Tibial nerve (tissue), 4 donors: ENCODE results near the gene MAP3K15. TPM values are rescaled to one million over a fixed set of nuclear protein-coding genes. Genes with fewer than 3 reads are reported as not detected.

ENCODE experiments used
- DNase-seq, 2 donors: peaks; one replicate each; pipeline ENCODE4 v3.0.0-alpha.2; 2019; ENCODE audit warnings: low spot score in 2 of 2
- H3K27ac ChIP-seq, 4 donors: fragments of 200-600 bp; sonication (generic) in 3 of 4; one replicate each; pipeline ENCODE4 v1.5.1; 2017 to 2019; ENCODE audit warnings: mild to moderate bottlenecking in 1 of 4
- H3K27me3 ChIP-seq, 2 donors: fragments of 200-600 bp; sonication (generic) in 1 of 2; one replicate each; pipeline versions ENCODE4 v1.5.1 to v1.6.0; 2017 to 2019
- H3K36me3 ChIP-seq, 3 donors: fragments of 200-600 bp; sonication (generic); one replicate each; pipeline ENCODE4 v1.5.1; 2018 to 2019
- H3K4me1 ChIP-seq, 4 donors: fragments of 200-600 bp; sonication (generic) in 3 of 4; one replicate each; pipeline ENCODE4 v1.5.1; 2017 to 2019
- H3K4me3 ChIP-seq, 4 donors: fragments of 200-600 bp; sonication (generic) in 3 of 4; one replicate each; pipeline ENCODE4 v1.5.1; 2017 to 2019; ENCODE audit warnings: mild to moderate bottlenecking in 1 of 4, moderate library complexity in 1 of 4
- H3K9me3 ChIP-seq, 4 donors: fragments of 200-600 bp; sonication (generic) in 3 of 4; one replicate each; pipeline ENCODE4 v1.5.1; 2017 to 2019
- EP300 ChIP-seq, 2 donors: sonication (generic); formaldehyde crosslinking; IDR thresholded peaks; one replicate each; pipeline ENCODE4 v1.6.1; 2017; ENCODE audit warnings: antibody characterized with exemption in 2 of 2, mild to moderate bottlenecking in 1 of 2
- POLR2A ChIP-seq, 2 donors: fragments of 450-650 bp; IDR thresholded peaks; one replicate each; pipeline ENCODE4 v1.6.1; 2017; ENCODE audit warnings: antibody characterized with exemption in 2 of 2, mild to moderate bottlenecking in 2 of 2, moderate library complexity in 2 of 2
- WGBS, 2 donors: methylation state at CpG; one replicate each; pipeline ENCODE4 v1.1.5; 2018; 5-methylcytosine and 5-hydroxymethylcytosine counted together
- total RNA-seq, 4 donors: library from RNA; depleted of rRNA; stranded (reverse); fragments of >200 nt; gene quantifications; one replicate each; pipeline ENCODE4 v1.1.0, GENCODE V29; 2016
- TF ChIP-seq, protein P1 (sequence below), 5 experiments: fragments of 200-600 bp in 3 of 5; fragments of 450-650 bp in 2 of 5; sonication (generic) in 3 of 5; IDR thresholded peaks; one replicate each; pipeline ENCODE4 v1.5.1; 2016 to 2019; ENCODE audit warnings: antibody characterized with exemption in 5 of 5, mild to moderate bottlenecking in 3 of 5, moderate library complexity in 2 of 5

Gene MAP3K15, protein sequence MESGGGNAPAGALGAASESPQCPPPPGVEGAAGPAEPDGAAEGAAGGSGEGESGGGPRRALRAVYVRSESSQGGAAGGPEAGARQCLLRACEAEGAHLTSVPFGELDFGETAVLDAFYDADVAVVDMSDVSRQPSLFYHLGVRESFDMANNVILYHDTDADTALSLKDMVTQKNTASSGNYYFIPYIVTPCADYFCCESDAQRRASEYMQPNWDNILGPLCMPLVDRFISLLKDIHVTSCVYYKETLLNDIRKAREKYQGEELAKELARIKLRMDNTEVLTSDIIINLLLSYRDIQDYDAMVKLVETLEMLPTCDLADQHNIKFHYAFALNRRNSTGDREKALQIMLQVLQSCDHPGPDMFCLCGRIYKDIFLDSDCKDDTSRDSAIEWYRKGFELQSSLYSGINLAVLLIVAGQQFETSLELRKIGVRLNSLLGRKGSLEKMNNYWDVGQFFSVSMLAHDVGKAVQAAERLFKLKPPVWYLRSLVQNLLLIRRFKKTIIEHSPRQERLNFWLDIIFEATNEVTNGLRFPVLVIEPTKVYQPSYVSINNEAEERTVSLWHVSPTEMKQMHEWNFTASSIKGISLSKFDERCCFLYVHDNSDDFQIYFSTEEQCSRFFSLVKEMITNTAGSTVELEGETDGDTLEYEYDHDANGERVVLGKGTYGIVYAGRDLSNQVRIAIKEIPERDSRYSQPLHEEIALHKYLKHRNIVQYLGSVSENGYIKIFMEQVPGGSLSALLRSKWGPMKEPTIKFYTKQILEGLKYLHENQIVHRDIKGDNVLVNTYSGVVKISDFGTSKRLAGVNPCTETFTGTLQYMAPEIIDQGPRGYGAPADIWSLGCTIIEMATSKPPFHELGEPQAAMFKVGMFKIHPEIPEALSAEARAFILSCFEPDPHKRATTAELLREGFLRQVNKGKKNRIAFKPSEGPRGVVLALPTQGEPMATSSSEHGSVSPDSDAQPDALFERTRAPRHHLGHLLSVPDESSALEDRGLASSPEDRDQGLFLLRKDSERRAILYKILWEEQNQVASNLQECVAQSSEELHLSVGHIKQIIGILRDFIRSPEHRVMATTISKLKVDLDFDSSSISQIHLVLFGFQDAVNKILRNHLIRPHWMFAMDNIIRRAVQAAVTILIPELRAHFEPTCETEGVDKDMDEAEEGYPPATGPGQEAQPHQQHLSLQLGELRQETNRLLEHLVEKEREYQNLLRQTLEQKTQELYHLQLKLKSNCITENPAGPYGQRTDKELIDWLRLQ (N-terminal part only)
- not detected for total RNA-seq

DNA sequence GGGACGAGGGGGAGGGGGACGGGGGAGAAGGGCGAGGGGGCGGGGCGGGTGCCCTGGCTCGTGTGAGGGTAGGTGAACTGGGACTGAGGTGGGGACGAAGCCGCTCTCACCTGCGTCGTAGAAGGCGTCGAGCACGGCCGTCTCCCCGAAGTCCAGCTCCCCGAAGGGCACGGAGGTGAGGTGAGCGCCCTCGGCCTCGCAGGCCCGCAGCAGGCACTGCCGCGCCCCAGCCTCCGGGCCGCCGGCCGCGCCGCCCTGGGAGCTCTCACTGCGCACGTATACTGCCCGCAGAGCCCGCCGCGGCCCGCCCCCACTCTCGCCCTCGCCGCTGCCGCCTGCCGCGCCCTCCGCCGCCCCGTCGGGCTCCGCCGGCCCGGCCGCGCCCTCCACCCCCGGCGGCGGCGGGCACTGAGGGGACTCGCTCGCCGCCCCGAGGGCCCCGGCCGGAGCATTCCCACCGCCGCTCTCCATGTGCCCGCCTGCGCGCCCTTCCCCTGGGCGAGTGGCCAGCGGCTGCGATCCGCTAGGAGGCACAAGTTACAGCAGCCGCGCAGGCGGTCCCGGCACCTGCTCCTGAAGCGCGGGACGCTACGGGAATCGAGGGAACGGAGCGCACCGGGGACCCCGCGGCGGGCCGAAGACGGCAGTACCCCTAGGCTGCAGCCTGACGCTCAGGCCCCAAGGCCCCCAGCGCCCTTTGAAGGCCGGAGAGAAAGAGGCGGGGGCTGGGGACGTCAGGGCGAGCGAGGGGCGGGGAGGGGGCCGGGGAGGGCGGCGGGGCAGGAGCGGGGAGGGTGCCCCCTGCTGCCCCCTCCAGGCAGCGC, at the start of gene MAP3K15:
TSS of gene MAP3K15 (minus strand) at position 718 of the 824 bp plus-strand sequence. CDS start at position 471, 247 bp downstream.
- no peaks in the 10 kb centered on the region for H3K9me3 ChIP-seq
- DNase-seq = no peak
- H3K27me3 ChIP-seq = peaks cover 0 to 12% of the 10 kb centered on the region in 2 donors
- H3K27ac ChIP-seq = no peak within 1 kb of the TSS
- H3K4me3 ChIP-seq = peak within 1 kb of the TSS; percentile 21 to 50 (median 32)
- no peaks in the 10 kb centered on the region for H3K36me3 ChIP-seq
- 36% methylated on average over 27 of the region's 100 CpGs; no CpG with 5 or more reads in 1 of the 2 donors for WGBS, 2 donors
- H3K4me1 ChIP-seq = peaks cover 0 to 9% (median 0%) of the 10 kb centered on the region in 4 donors
- TF ChIP-seq POLR2A (IDR thresholded peaks at IDR 0.05) (no peak), EP300 (IDR thresholded peaks at IDR 0.05) (no peak)
- TF ChIP-seq, protein P1, sequence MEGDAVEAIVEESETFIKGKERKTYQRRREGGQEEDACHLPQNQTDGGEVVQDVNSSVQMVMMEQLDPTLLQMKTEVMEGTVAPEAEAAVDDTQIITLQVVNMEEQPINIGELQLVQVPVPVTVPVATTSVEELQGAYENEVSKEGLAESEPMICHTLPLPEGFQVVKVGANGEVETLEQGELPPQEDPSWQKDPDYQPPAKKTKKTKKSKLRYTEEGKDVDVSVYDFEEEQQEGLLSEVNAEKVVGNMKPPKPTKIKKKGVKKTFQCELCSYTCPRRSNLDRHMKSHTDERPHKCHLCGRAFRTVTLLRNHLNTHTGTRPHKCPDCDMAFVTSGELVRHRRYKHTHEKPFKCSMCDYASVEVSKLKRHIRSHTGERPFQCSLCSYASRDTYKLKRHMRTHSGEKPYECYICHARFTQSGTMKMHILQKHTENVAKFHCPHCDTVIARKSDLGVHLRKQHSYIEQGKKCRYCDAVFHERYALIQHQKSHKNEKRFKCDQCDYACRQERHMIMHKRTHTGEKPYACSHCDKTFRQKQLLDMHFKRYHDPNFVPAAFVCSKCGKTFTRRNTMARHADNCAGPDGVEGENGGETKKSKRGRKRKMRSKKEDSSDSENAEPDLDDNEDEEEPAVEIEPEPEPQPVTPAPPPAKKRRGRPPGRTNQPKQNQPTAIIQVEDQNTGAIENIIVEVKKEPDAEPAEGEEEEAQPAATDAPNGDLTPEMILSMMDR (IDR thresholded peaks at IDR 0.05) = no peak

DNA sequence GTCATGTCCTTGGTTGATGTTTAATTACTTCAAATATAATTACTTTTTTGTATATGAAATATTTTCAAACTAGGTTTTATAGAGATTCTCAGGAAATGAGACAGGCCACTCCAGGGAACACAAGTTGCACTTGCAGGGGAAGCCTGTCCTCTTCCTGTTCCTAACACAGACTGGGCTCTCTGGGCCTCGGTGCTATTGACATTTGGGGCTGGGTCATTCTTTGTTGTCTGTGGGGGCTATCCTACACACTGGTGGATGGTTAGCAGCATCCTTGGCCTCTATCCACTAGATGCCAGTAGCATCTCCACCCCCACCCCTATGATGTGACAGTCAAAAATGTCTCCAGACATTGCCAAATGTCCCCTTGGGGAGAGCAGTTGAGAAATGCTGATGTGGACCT, 49.3 kb upstream of the MAP3K15 start:
- Histone ChIP-seq H3K9me3 (no peaks in the 10 kb centered on the region), H3K4me3 (no peak overlapping the region), H3K27me3 (no peaks in the 10 kb centered on the region), H3K36me3 (no peaks in the 10 kb centered on the region), H3K4me1 (peaks cover 0 to 5% (median 0%) of the 10 kb centered on the region in 4 donors), H3K27ac (no peak overlapping the region)
- no peak for DNase-seq
- no peak for TF ChIP-seq EP300 (IDR thresholded peaks at IDR 0.05)
- TF ChIP-seq, protein P1 (IDR thresholded peaks at IDR 0.05) = no peak
- no peak for TF ChIP-seq POLR2A (IDR thresholded peaks at IDR 0.05)
- WGBS, 2 donors = 33 to 50% methylated on average over 1 of the region's 1 CpG

DNA sequence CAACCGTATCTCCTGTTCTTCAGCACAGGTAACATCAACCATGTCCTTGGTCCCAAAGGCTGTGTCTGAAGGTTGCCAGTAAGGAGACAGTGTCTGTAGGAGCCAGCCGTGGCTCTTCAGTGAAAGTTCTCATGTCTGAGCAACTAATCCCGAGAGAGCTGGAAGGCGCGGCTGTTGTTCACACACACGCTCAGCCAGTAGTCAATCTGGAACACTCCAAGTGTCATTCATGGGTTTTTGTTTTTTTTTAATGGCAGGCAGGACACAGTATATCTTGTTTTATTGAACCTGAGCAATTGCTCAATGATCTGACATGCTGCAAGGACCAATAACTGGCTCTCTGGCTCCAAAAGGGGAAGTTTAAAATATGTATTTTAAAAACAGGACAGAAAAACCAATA, 48.4 kb upstream of the MAP3K15 start:
- H3K4me1 ChIP-seq = peaks cover 0 to 5% (median 0%) of the 10 kb centered on the region in 4 donors
- WGBS, 2 donors = 84 to 89% methylated on average over 5 to 6 of the region's 6 CpGs
- no peaks in the 10 kb centered on the region for H3K36me3 ChIP-seq
- H3K4me3 ChIP-seq = no peak overlapping the region
- DNase-seq = no peak
- no peak overlapping the region for H3K27ac ChIP-seq
- H3K27me3 ChIP-seq = no peaks in the 10 kb centered on the region
- TF ChIP-seq EP300 (IDR thresholded peaks at IDR 0.05) (no peak), POLR2A (IDR thresholded peaks at IDR 0.05) (no peak)
- TF ChIP-seq, protein P1 (IDR thresholded peaks at IDR 0.05) = no peak
- no peaks in the 10 kb centered on the region for H3K9me3 ChIP-seq

DNA sequence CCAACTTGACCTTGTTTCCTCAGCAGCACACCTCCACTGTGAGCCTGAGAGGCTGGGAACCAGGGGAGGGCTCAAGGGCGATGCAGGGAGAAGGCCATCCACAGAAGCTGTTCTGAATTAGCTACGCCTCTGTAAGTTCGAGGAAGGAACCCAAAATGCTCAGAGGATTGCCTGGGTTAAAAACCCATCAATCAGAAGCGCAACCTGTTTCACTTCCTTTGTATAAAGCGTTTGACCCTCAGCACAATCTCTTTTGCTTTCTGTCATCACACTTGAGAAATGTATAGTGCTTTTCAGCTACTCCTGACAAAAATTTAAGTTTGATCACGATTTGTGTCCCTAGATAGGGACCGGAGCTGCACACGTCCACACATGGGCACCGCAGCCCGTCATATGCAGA, 48.0 kb upstream of the MAP3K15 start:
- TF ChIP-seq POLR2A (IDR thresholded peaks at IDR 0.05) (no peak), EP300 (IDR thresholded peaks at IDR 0.05) (no peak)
- TF ChIP-seq, protein P1 (IDR thresholded peaks at IDR 0.05) = no peak
- DNase-seq = no peak
- Histone ChIP-seq H3K9me3 (no peaks in the 10 kb centered on the region), H3K36me3 (no peaks in the 10 kb centered on the region), H3K27me3 (no peaks in the 10 kb centered on the region), H3K4me3 (no peak overlapping the region), H3K27ac (no peak overlapping the region), H3K4me1 (peaks cover 0 to 5% (median 0%) of the 10 kb centered on the region in 4 donors)
- WGBS, 2 donors = 72 to 83% methylated on average over 10 of the region's 10 CpGs
